Measurements from ENCODE around the gene IL17RB. TPM values are rescaled to one million over a fixed set of nuclear protein-coding genes. Genes with fewer than 3 reads are reported as not detected.

The IL17RB gene
- total and polyA plus RNA-seq, 11 donors: 0.09 to 1.5 (median 0.61) TPM; not detected in 1

DNA sequence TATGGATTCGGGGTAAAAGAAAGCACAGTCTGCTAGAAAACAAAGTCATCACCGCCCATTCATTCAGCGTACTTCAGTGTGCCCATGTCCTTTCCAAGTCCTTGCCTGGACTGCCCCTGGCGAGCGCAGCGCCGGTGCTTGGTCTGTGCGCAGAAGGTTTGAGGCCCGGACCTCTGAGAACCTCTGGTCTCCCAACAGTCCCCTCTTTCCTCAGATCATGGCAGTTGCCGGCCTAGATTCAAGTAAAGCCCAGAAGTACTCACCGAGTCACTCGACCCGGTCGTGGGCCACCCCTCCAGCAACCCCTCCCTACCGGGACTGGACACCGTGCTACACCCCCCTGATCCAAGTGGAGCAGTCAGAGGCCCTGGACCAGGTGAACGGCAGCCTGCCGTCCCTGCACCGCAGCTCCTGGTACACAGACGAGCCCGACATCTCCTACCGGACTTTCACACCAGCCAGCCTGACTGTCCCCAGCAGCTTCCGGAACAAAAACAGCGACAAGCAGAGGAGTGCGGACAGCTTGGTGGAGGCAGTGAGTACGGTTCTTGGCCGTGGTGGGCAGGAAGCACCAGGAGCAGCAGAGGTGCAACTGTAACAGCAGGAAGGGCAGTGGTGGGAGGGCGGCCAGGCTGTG lies 36.5 kb upstream of the IL17RB start:
- Histone ChIP-seq H3K4me1 (peaks cover 0 to 17% (median 8%) of the 10 kb centered on the region in 12 donors), H3K4me3 (no peak overlapping the region), H3K36me3 (no peaks in the 10 kb centered on the region), H3K9me3 (no peaks in the 10 kb centered on the region), H3K27ac (no peak overlapping the region), H3K27me3 (no peaks in the 10 kb centered on the region)
- WGBS, 4 donors: 81 to 92% (median 86%) methylated on average over 27 to 28 of the region's 28 CpGs
- DNase-seq: no peak
- TF ChIP-seq POLR2A (IDR thresholded peaks at IDR 0.05): no peak
- TF ChIP-seq, protein P1, sequence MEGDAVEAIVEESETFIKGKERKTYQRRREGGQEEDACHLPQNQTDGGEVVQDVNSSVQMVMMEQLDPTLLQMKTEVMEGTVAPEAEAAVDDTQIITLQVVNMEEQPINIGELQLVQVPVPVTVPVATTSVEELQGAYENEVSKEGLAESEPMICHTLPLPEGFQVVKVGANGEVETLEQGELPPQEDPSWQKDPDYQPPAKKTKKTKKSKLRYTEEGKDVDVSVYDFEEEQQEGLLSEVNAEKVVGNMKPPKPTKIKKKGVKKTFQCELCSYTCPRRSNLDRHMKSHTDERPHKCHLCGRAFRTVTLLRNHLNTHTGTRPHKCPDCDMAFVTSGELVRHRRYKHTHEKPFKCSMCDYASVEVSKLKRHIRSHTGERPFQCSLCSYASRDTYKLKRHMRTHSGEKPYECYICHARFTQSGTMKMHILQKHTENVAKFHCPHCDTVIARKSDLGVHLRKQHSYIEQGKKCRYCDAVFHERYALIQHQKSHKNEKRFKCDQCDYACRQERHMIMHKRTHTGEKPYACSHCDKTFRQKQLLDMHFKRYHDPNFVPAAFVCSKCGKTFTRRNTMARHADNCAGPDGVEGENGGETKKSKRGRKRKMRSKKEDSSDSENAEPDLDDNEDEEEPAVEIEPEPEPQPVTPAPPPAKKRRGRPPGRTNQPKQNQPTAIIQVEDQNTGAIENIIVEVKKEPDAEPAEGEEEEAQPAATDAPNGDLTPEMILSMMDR (IDR thresholded peaks at IDR 0.05): no peak
- no peak for ATAC-seq
- intact Hi-C loops (cut with DNase I): no loop called here

DNA sequence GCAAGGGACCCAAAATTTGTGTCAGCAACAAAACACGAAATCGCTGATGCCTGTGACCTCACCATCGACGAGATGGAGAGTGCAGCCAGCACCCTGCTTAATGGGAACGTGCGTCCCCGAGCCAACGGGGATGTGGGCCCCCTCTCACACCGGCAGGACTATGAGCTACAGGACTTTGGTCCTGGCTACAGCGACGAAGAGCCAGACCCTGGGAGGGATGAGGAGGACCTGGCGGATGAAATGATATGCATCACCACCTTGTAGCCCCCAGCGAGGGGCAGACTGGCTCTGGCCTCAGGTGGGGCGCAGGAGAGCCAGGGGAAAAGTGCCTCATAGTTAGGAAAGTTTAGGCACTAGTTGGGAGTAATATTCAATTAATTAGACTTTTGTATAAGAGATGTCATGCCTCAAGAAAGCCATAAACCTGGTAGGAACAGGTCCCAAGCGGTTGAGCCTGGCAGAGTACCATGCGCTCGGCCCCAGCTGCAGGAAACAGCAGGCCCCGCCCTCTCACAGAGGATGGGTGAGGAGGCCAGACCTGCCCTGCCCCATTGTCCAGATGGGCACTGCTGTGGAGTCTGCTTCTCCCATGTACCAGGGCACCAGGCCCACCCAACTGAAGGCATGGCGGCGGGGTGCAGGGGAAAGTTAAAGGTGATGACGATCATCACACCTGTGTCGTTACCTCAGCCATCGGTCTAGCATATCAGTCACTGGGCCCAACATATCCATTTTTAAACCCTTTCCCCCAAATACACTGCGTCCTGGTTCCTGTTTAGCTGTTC lies 35.0 kb upstream of the IL17RB start:
- H3K4me1 ChIP-seq: peaks cover 0 to 15% (median 8%) of the 10 kb centered on the region in 12 donors
- no peak overlapping the region for H3K4me3 ChIP-seq
- H3K9me3 ChIP-seq: no peaks in the 10 kb centered on the region
- WGBS, 4 donors: 88 to 91% (median 89%) methylated on average over 23 to 24 of the region's 24 CpGs
- H3K36me3 ChIP-seq: no peaks in the 10 kb centered on the region
- no peak overlapping the region for H3K27ac ChIP-seq
- DNase-seq: no peak
- intact Hi-C loops (cut with DNase I): no loop called here
- TF ChIP-seq, protein P1 (IDR thresholded peaks at IDR 0.05): no peak
- no peak for TF ChIP-seq POLR2A (IDR thresholded peaks at IDR 0.05)
- ATAC-seq: no peak
- H3K27me3 ChIP-seq: no peaks in the 10 kb centered on the region

DNA sequence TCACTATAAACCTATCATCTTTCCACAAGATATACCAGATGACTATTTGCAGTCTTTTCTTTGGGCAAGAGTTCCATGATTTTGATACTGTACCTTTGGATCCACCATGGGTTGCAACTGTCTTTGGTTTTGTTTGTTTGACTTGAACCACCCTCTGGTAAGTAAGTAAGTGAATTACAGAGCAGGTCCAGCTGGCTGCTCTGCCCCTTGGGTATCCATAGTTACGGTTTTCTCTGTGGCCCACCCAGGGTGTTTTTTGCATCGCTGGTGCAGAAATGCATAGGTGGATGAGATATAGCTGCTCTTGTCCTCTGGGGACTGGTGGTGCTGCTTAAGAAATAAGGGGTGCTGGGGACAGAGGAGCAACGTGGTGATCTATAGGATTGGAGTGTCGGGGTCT lies 33.9 kb upstream of the IL17RB start:
- TF ChIP-seq, protein P1 (IDR thresholded peaks at IDR 0.05): no peak
- no peak for TF ChIP-seq POLR2A (IDR thresholded peaks at IDR 0.05)
- H3K4me1 ChIP-seq: peaks cover 0 to 4% (median under 1%) of the 10 kb centered on the region in 12 donors
- no peak overlapping the region for H3K27ac ChIP-seq
- no peaks in the 10 kb centered on the region for H3K9me3 ChIP-seq
- no peaks in the 10 kb centered on the region for H3K27me3 ChIP-seq
- ATAC-seq (no peak), DNase-seq (no peak)
- no peaks in the 10 kb centered on the region for H3K36me3 ChIP-seq
- WGBS, 4 donors: 74 to 78% (median 76%) methylated on average over 4 of the region's 4 CpGs
- intact Hi-C loops (cut with DNase I): no loop called here
- H3K4me3 ChIP-seq: no peak overlapping the region

DNA sequence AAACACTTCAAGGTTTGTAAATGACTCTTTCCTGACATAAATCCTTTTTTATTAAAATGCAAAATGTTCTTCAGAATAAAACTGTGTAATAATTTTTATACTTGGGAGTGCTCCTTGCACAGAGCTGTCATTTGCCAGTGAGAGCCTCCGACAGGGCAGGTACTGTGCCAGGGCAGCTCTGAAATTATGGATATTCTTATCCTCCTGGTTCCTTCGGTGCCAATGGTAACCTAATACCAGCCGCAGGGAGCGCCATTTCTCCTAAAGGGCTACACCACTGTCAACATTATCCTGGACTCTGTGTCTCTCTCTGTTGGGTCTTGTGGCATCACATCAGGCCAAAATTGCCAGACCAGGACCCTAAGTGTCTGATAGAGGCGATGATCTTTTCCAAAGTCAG lies 33.1 kb upstream of the IL17RB start:
- Histone ChIP-seq H3K27ac (no peak overlapping the region), H3K27me3 (no peaks in the 10 kb centered on the region), H3K9me3 (no peaks in the 10 kb centered on the region), H3K4me1 (no peaks in the 10 kb centered on the region), H3K4me3 (no peak overlapping the region), H3K36me3 (no peaks in the 10 kb centered on the region)
- intact Hi-C loops (cut with DNase I): no loop called here
- TF ChIP-seq, protein P1 (IDR thresholded peaks at IDR 0.05): peak in 2 of 12 donors; percentile 10 to 16
- no peak for TF ChIP-seq POLR2A (IDR thresholded peaks at IDR 0.05)
- peak; percentile 47 to 73 (median 58) for ATAC-seq
- 68 to 86% (median 73%) methylated on average over 5 of the region's 5 CpGs for WGBS, 4 donors
- no peak for DNase-seq
